ENCODE results near the gene E2F6.

DNA sequence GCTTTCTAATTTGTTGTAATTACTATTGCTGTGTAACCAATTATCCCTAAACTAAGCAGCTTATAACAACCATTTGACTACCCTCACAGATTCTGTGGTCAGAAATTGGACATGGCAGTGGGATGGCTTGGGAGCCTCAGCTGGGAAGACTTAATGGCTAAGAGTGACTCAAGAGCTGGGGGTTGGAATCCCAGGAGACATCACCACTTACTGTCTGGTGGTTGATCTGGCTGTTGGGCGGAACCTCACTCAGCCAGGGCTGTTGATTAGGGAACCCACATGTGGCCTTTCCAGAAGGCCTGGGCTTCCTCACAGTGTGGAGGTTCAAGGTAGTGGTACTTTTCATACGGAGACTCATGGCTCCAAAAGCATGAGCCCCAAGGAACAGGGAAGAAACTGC lies 49.8 kb downstream of the E2F6 start:
- TF ChIP-seq CTCF (conservative IDR thresholded peaks at IDR 0.05; ENCODE audit: low read depth, low read length): no peak
- TF ChIP-seq EZH2 (IDR thresholded peaks at IDR 0.05; ENCODE audit: borderline replicate concordance, low read depth, low read length, poor library complexity, severe bottlenecking): no peak

All from A673 (cell line).